GM18508 (cell line): ENCODE data around the gene PRSS2.
"Not testable (repeated sequence)": the region's sequence is repeated elsewhere in the genome, so short reads cannot be mapped to it uniquely, and the experiment has no call there.

Experiments
- ATAC-seq: cut with Tn5 transposase; IDR thresholded peaks from one replicate; pipeline ENCODE4 v1.9.1; 2021; ENCODE audit warnings: moderate number of reproducible peaks; ENCODE audit not compliant: insufficient read depth, unreplicated experiment

PRSS2 gene

DNA sequence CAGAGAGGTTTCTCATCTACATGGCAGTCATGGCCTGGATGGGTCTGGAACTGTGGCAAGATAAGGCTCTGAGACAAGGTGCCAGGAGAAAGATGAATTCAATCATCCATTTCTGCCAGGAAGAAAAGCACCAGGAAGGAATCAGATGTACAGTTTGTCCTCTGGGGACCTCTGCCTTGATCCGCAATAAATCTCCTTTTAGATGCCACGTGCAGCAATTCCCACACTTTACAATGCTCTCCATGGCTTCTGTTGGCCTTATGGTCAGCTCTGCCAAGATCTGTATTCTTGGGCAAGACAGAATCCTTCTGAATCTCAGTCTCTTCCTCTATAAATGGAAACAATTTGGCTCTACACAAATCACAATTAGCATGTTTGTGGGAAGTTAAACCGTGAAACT is 12.5 kb upstream of the PRSS2 start:
- ATAC-seq: not testable (repeated sequence)

DNA sequence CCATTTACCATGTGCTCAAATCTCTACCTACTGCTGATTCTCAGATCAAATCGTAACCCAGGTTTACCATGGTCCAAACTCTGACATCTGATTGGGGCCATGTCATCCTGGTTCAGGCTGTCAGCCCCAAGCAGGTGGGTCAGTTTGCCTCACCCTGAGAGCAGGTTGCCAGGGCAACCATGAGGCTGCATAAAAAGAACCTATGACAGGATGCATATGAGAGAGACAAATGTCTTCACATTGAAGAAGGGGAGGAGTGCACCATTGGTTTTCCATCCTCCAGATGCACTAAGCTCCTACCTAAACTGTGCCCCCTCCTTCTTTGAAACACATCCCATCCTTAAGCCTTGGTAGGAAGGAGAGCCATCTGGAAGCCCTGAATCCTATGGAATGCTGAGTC is 11.3 kb upstream of the PRSS2 start:
- no peak for ATAC-seq

GRCh38 chr7:142760071-142760642 is 10.6 kb upstream of the PRSS2 start:
- ATAC-seq: no peak

- not testable (repeated sequence) for ATAC-seq
Observed at GRCh38 chr7:142761606-142762005, 9.2 kb upstream of the PRSS2 start.

DNA sequence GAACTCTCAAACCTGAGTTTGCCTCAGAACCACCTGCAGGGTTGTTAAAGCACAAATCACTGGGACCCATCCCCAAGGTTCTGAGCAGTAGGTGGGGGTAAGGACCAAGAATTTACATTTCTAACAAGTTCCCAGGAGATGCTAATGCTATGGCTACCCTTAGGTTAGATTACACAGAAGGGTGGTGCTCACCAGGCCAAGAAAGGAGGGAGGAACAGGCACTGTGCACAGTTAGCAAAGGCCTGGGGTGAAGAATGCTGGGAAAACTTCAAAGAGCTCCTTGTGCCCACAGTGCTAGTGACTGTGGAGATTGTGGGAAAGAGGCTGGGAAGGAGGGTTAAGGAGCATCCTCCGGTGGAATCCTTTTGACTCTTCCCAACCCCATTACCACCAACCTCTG is 8.7 kb upstream of the PRSS2 start:
- ATAC-seq: no peak

DNA sequence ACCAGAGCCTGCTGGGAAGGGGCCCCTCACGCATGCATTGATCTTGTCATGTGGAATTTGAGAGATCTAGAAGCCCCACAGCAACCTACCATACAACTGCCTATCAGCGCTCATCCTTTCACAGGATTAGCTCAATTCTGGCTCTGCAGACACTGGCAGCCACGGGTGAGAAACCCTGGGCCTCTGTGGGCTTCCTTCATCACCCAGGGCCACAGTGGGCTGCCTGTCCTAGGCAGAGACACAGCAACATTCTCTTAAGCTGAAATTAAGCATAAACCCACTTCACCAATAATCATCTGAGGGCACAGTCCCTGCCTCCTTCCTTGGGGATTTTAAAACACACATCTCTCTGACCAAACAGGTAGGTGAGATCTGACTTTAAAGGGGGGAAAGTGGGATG is 3.3 kb upstream of the PRSS2 start:
- ATAC-seq: no peak

- ATAC-seq: no peak
Observed at GRCh38 chr7:142767861-142768260, 2.9 kb upstream of the PRSS2 start.

GRCh38 chr7:142768885-142769284 is 1.9 kb upstream of the PRSS2 start:
- ATAC-seq: not testable (repeated sequence)

DNA sequence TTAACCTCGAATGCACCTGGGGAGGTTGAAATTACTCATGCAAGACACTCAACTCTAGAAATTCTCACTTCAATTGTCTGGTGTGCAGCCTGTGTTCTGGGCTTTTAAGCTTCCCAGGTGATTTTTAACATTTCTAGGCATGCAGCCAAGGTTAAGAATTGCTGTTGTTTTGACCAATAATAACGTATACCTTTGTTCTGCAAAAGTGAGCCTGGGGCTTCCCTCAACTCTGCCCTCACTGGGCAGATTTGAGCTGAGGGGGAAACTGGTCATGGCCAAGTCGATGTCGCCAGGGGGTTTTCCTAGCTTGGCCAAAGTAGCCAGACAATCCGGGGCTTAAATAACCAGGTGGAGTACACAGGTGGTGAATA is 568 bp downstream of the PRSS2 start:
- ATAC-seq: peak; percentile 43

GRCh38 chr7:142772051-142772450 is 1.3 kb downstream of the PRSS2 start:
- ATAC-seq: no peak

GRCh38 chr7:142772673-142773072 is 1.9 kb downstream of the PRSS2 start:
- no peak for ATAC-seq

DNA sequence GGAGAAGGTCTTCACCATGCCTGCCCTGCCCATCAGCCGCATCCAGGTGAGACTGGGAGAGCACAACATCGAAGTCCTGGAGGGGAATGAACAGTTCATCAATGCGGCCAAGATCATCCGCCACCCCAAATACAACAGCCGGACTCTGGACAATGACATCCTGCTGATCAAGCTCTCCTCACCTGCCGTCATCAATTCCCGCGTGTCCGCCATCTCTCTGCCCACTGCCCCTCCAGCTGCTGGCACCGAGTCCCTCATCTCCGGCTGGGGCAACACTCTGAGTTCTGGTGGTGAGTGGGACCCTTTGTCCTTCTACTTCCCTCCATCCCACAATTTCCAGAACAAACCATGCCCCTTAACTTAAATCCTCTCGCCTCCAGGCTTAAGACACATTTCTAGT is 2.5 kb downstream of the PRSS2 start:
- no peak for ATAC-seq

DNA sequence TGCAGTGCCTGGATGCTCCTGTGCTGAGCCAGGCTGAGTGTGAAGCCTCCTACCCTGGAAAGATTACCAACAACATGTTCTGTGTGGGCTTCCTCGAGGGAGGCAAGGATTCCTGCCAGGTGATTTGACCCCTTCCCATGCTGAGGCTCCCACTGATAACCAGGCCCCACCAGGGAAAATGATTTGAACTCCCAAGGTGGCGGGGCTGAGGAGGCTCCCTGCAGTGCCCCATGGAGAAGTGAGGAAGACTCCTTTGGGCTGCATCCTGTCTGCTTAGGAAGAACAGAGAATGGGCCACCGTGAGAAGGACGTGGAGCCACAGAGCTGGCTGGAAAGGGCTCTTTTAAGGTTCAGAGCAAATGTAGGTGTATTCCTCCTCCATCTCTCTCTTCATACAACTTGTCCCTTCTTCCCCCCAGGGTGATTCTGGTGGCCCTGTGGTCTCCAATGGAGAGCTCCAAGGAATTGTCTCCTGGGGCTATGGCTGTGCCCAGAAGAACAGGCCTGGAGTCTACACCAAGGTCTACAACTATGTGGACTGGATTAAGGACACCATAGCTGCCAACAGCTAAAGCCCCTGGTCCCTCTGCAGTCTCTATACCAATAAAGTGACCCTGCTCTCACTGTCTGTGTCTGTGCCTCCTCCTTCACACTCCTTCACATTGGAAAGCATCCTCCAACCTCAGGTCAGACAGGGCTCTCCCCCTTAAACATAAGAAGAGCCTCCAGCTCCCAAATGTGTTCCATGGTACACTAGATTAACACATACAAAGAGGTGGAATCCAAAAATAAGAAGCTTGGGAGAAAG is 3.4 kb downstream of the PRSS2 start:
- ATAC-seq: no peak

DNA sequence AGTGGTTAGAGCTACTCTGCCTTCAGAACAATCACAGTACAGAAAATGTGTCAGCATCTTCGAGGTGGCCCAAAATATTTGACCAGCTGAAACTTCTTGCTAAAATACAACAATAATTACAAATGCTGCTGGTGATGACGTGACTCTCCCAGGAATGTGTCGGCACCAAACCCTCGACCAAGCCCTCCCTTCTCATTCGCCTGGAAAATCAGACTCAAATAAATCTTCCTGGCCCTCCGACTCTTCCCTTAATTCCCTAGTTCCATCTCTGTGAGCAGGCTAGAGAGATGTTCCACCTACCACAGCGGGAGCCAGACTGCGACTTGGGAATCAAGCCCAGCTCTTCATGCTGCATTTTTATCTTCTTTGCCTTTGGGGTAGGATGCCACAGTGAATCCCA is 4.1 kb downstream of the PRSS2 start:
- no peak for ATAC-seq

- ATAC-seq: not testable (repeated sequence)
Observed at GRCh38 chr7:142775351-142776115, 4.8 kb downstream of the PRSS2 start.

DNA sequence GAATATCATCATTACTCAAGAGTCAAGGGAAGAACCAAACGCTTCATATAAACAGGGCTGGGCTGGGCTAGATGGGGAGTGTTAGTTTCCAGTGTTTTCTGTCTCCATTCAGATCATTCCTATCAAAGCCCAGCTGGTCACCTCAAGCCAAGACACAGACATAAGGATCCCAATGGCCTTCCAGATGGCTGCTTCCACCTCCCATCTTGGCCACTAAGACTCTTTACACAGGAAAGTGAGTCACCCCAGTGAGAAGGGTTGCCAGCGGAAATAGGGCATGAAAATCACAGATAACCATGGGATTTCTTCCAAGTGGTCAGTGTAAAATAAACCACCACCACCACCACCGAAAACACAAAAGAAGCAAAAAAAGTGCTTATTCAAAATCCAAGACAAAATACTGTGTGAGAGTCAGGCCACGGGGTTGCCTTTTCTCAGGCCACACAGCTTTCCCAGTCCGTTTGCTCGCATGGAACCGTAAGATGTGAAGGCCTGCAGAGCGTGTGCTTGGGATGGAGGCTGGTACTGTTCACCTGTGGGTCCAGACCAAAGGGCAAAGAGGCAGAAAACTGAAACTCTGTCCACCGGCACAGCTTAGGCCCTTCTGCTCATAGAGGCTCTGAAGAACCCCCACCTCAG is 5.6 kb downstream of the PRSS2 start:
- no peak for ATAC-seq

- ATAC-seq: not testable (repeated sequence)
Observed at GRCh38 chr7:142776845-142777225, 6.1 kb downstream of the PRSS2 start.

DNA sequence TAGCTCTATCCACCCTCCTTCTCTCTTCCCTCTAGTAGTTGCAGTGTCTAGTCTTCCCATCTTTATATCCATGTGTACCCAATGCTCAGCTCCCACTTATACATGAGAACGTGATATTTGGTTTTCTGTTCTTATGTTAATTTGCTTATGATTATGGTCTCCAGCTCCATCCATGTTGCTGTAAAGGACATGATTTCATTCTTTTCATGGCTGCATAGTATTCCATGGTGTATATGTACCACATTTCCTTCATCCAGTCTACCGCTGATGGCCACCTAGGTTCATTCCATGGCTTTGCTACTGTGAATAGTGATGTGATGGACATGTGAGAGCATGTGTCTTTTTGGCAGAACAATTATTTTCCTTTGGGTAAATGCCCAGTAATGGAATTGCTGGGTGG is 6.5 kb downstream of the PRSS2 start:
- no peak for ATAC-seq

GRCh38 chr7:142782922-142783900 is 12.4 kb downstream of the PRSS2 start:
- ATAC-seq: peak; percentile 90

DNA sequence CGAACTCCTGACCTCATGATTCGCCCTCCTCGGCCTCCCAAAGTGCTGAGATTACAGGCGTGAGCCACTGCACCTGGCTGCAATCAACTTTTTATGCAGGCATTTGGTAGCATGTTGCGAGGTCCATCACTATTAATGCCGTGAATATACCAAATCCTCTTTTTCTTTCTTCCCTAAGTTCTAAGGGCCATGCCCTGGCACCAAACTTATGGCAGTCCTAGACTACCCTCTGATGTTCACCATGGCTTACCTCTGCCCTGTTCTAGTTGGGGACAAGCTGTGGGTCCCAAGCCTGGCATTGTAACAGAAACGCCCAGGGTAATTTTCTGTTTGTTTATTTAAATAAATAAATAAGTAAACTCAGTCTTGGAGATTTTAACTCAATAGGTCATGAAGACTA is 13.3 kb downstream of the PRSS2 start:
- no peak for ATAC-seq
